ENCODE data around the gene SCGB1D1. TPM values are rescaled to one million over a fixed set of nuclear protein-coding genes. Genes with fewer than 3 reads are reported as not detected.
"Not testable (repeated sequence)": the region's sequence is repeated elsewhere in the genome, so short reads cannot be mapped to it uniquely, and the experiment has no call there.

The SCGB1D1 gene
- total RNA-seq, 2 donors from 2014 or later = not detected

DNA sequence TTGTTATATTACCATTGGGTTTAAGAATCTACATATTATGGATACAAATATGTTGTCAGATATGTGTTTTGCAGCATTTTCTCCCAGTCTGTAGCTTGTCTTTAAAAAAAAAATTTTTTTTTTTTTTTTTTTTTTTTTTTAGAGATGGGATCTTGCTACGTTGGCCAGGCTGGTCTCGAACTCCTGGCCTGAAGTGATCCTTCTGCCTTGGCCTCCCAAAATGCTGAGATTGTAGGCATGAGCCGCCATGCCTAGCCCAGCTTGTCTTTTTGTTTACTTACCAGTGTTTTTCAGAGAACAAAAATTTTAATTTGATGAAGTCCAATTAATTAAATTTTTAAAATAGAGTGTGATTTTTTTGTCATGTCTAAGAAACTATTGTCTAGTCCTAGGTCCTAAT lies 36.4 kb upstream of the SCGB1D1 start:
- intact Hi-C loops (cut with DNase I) = no loop called here
- ATAC-seq = no peak
- no peak for DNase-seq

DNA sequence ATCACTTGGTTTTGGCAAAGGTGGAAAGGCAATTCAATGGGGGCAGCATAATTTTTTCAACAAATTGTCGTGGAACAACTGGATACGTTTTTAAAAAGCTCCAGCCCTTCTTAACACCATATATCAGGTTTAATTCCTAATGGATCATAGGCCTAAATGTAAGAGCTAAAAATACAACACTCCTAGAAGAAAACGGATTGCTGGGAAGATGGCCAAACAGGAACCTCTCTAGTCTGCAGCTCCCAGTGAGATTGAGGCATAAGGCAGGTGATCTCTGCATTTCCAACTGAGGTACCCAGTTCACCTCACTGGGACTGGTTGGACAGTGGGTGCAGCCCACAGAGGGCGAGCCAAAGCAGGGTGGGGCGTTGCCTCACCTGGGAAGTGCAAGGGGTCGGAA lies 32.4 kb upstream of the SCGB1D1 start:
- ATAC-seq = no peak
- intact Hi-C loops (cut with DNase I) = no loop called here
- DNase-seq = no peak

DNA sequence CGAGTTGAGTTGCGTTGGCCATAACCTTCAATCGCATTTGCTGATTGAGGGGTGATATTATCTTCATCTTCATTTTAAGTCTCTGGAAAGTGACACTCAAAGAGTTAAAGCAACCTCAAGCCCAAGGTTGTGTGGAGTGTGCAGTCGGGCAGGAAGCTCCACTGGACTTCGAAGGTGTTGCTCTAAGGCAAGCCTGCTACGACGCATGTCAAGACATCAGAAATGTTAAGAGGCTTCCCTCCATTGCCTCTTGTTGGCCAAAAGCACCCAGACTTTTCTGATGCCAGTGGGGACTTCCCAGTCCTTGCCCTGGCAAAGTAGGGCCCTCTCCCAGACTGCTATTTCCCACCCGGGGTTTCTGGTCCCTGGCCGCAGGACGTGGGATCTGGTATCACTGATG lies 23.6 kb upstream of the SCGB1D1 start:
- ATAC-seq = no peak
- intact Hi-C loops (cut with DNase I) = no loop called here
- DNase-seq = no peak

DNA sequence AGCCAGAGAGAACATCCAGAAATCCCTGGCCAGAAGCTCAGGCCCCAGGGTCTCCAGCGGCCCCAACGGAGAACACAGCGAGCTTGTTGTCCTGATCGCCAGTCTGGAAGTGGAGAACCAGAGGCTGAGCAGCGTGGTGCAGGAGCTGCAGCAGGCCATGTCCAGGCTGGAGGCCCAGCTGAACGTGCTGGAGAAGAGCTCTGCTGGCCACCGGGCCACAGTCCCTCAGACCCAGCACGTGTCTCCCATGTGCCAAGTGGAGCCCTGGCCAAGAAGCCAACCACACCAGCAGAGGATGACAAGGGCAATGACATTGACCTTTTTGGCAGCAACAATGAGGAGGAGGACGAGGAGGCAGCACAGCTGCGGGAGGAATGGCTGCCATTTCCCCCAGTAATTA lies 20.6 kb upstream of the SCGB1D1 start:
- DNase-seq (no peak), ATAC-seq (peak; percentile 76 to 78)

DNA sequence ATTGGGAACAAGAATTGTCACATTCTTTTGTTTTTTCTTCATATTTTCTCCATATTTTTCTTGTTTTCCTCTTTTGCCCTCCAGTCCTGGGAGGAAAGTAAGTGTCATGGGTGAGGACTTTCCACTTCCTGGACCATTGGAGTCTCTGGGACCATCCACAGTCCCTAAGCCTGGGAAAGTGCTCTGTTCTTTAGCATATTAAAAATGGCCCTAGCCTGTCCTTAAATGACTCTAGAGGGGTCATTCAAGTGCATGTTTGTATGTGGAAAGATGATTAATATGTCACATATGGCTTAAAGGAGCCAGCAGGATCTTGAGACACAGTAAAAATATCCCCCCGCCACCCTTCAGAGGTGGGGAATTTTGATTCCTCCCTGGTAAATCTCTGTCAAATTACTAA lies 20.1 kb upstream of the SCGB1D1 start:
- DNase-seq (no peak), ATAC-seq (peak; percentile 47 to 70)
- intact Hi-C loops (cut with DNase I) = loop anchor here in 1 of 2 donors (5.0 kb wide), 1 partner anchor 142 kb away; no protein-coding TSS in a partner anchor

More for the DNA sequence above, 20.6 kb upstream of the SCGB1D1 start:
- intact Hi-C loops (cut with DNase I) = no loop called here

DNA sequence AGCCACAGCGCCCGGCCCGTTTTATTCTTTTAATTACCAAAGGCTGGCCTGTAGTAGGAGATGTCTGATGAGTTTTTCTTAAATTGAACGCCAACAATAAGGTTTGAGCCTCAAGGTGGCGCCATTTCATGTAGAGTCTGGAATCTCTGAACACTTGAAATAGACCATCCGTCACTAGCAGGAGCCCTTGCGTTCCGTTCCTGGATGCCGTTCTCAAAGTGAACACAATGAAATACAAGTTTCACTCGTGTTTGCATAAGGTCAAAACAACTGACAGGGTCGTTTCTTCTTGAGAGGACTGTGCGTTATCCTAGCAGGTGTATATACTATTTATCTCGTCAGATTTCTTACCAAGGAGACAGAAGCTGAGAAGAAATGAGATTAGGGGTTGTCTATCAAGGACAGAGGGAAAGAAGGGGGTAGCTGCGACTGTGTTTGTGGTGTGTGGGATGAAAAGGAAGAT lies 18.7 kb upstream of the SCGB1D1 start:
- ATAC-seq (peak; percentile 67 to 76), DNase-seq (peak; percentile 78)
- intact Hi-C loops (cut with DNase I) = loop anchor here in 1 of 2 donors (5.0 kb wide), 1 partner anchor 141 kb away; no protein-coding TSS in a partner anchor

DNA sequence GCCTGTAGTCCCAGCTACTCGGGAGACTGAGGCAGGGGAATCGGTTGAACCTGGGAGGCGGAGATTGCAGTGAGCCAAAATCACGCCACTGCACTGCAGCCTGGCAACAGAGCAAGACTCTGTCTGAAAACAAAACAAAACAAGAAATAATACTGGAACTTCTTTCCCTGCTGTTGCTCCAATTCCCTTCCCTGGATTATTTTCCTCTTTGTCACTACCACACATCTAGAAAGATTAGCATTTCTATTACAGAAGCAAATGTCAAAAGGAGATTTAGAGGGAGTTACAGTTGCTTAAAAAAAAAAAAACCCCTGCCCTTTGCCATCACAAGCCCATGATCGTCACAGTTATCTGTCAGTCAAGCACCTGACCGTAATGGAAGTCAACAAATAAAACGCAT lies 17.7 kb upstream of the SCGB1D1 start:
- ATAC-seq (no peak), DNase-seq (no peak)
- intact Hi-C loops (cut with DNase I) = loop anchor here in 1 of 2 donors (5.0 kb wide), 1 partner anchor 140 kb away; no protein-coding TSS in a partner anchor

DNA sequence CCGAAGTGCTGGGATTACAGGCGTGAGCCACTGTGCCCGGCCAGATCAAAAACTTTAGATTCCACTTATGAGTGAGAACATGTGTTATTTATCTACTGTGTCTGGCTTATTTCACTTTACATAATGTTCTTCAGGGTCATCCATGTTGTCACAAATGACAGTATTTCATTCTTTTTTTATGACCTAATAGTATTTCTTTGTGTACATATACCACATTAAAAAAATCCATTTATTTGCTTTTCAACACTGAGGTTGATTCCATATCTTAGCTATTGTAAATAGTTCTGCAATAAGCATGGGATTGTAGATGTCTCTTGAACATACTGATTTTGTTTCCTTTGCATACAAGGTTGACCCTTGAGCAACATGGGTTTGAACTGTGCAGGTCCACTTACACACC lies 13.2 kb upstream of the SCGB1D1 start:
- ATAC-seq (no peak), DNase-seq (no peak)
- intact Hi-C loops (cut with DNase I) = no loop called here

DNA sequence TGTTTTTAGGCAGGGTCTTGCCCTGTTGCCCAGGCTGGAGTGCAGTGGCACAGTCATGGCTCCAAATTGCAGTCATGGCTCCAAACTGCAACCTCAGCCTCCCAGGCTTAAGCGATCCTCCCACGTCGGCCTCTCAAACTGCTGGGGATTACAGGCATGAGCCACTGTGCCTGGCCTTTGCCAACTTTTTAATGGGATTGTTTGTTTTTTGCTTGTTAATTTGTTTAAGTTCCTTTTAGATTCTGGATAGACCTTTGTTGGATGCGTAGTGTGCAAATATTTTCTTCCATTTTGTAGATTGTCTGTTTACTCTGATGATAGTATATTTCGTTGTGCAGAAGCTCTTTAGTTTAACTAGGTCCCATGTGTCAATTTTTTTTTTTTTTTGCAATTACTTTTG lies 10.0 kb upstream of the SCGB1D1 start:
- no peak for DNase-seq
- intact Hi-C loops (cut with DNase I) = no loop called here
- ATAC-seq = no peak

DNA sequence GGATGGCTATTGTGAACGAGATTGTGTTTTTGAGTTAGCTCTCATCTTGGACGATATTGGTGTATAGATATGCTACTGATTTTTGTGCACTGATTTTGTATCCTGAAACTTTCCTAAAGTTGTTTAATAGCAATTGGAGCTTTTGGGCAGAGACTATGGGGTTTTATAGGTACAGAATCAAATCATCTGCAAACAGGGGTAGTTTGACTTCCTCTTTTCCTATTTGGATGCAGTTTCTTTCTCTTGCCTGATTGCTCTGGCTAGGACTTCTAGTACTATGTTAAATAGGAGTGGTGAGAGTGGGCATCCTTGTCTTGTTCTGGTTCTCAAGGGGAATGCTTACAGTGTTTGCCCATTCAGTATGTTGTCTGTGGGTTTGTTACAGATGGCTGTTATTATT lies 8.9 kb upstream of the SCGB1D1 start:
- no peak for DNase-seq
- intact Hi-C loops (cut with DNase I) = no loop called here
- no peak for ATAC-seq

DNA sequence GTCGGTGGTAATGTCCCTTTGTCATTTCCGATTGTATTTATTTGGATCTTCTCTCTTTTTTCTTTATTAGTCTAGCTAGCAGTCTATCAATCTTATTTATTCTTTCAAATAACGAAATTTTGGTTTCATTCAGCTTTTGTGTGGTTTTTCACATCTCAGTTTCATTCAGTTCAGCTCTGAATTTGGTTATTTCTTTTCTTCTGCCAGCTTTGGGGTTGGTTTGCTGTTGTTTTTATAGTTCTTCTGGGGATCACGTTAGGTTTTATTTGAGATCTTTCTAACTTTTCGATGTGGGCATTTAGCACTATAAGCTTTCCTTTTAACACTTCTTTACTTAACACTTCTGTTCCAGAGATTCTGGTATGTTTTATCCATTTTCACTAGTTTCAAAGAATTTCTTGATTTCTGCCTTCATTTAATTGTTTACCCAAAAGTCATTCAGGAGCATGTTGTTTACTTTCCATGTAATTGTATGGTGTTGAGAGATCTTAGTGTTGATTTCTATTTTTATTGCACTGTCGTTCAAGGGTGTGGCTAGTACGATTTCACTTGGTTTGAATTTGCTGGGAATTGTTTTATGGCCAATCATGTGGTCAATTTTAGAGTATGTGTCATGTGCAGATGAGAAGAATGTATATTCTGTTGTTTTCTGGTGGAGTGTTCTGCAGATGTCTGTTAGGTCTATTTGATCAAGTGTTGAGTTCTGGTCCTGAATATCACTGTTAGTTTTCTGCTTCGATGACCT lies 7.7 kb upstream of the SCGB1D1 start:
- ATAC-seq = no peak
- DNase-seq = no peak
- intact Hi-C loops (cut with DNase I) = no loop called here

DNA sequence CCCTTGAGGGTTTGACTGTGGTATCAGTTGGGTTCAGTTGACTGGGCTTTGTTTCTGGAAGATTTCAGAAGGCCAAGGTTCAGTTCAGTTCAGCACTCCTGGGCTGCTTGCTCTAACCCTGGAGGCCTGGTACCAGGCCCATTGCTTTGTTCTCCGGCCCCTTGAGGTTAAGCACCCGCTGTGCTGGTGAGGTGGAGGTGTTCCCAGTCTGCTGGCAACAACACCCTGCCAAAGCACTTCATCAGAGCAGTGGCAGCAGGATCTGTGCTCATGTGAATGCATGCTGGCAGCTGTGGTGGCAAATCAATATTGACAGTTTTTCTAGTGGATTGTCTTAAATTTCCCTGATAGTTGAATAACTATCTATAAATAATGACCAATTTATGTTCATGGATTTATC lies 3.8 kb upstream of the SCGB1D1 start:
- ATAC-seq (no peak), DNase-seq (no peak)
- intact Hi-C loops (cut with DNase I) = no loop called here

DNA sequence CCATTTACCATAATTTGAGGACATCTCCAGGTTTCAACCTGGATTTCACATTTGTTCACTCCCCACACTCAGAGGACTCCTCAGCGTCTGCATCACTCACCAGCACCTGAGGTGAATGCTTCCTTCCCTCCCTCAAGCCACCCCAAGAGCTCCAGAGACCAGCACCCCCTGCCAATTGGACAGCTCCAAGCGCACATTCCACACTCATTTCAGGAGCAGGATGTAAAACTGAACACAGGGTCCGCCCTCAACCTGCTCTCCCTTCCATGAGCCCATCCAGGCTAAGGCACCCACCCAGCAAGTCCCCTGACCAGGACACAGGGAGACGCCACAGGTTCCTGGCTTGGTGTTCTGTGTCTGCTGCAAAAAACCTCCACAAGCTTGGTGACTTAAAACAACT lies 3.9 kb downstream of the SCGB1D1 start:
- ATAC-seq (no peak), DNase-seq (no peak)
- intact Hi-C loops (cut with DNase I) = no loop called here

DNA sequence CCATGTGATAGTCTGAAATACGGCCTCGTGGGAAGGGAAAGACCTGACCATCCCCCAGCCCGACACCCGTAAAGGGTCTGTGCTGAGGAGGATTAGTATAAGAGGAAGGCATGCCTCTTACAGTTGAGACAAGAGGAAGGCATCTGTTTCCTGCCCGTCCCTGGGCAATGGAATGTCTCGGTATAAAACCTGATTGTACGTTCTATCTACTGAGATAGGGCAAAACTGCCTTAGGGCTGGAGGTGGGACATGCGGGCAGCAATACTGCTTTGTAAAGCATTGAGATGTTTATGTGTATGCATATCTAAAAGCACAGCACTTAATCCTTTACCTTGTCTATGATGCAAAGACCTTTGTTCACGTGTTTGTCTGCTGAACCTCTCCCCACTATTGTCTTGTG lies 5.0 kb downstream of the SCGB1D1 start:
- intact Hi-C loops (cut with DNase I); DNase-seq; ATAC-seq: not testable (repeated sequence)

DNA sequence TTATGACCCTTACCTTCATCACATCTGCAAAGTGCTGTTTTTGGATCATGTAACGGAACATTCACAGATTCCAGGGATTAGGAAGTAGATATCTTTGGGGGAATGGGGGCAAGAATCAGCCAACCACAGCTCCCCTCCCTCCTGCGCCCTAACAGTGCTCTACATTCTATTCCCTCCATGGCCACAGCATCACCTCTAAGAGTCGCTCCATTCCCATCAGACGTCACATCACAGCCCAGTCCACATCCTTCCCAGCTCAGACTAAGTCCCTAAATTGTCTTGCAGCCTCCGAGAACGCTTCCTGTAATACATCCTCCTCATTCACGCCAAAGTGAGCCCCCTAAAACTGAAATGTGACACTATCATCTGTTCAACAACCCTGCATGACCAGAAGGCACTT lies 5.9 kb downstream of the SCGB1D1 start:
- DNase-seq = no peak
- no peak for ATAC-seq
- intact Hi-C loops (cut with DNase I) = no loop called here

DNA sequence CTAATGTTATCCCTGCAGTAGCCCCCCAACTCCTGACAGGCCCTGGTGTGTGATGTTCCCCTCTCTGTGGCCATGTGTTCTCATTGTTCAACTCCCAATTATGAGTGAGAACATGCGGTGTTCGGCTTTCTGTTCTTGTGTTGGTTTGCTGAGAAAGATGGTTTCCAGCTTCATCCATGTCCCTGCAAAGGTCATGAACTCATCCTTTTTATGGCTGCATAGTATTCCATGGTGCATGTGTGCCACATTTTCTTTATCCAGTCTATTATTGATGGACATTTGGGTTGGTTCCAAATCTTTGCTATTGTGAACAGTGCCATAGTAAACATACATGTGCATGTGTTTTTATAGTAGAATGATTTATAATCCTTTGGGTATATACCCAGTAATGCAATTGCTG lies 7.4 kb downstream of the SCGB1D1 start:
- intact Hi-C loops (cut with DNase I); DNase-seq; ATAC-seq: not testable (repeated sequence)

DNA sequence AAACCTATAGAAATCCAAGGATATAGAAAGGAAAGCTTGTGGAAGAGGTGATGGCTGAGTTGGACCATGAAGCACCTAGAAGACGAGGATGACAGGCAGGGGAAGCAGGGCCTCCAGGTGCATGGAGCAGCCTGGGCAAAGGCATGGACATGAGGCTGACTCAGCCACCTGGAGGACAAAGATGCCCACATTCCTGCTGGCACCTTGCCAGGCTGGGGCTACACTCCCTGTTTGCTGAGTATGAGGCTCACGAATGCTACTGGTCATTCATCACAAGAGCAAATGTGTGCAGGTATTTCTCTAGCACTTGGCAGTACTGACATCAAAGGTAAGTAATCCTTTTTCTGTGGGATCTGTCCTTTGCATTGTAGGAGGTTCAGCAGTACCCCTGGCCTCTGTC lies 11.4 kb downstream of the SCGB1D1 start:
- intact Hi-C loops (cut with DNase I) = no loop called here
- no peak for ATAC-seq

DNA sequence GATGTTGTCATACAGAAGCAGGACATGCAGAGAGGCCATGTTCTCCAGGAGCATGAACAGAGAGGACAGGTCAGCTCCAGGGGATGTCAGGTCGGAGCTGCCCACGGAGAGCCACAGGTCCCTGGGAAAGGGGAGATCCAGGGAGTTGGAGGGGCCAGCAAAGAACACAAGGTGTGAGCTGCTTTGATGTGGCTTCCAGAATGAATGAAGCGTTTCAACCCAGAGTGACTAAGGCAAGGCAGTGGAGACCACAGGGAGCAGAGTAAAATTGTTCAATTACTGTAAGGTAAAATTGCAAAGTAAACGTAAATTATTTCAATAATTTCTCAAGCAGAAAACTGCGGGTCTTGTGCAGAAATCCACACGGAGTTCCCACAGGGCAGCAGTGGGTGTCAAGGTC lies 12.9 kb downstream of the SCGB1D1 start:
- ATAC-seq (no peak), DNase-seq (no peak)
- intact Hi-C loops (cut with DNase I) = no loop called here

More for the DNA sequence above, 11.4 kb downstream of the SCGB1D1 start:
- DNase-seq = no peak

DNA sequence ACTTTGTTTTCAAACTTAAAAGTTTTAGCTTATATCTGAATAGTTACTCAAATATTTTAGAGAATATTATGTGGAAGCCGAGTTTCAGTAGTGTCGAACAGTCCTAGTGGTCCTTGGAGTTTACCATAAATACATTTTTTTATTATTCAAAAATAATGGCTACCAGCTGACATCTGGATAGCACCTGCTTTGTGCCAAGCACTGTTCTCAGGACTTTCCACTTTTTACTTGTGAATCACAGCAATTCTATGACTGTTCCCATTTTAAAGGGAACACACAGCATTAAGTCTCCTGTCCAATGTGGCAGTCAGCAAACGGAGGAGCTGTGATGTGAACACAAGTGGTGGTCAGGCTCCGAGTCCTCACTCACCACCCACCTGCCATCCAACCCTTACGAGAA lies 14.4 kb downstream of the SCGB1D1 start:
- ATAC-seq (no peak), DNase-seq (no peak)
- intact Hi-C loops (cut with DNase I) = no loop called here

DNA sequence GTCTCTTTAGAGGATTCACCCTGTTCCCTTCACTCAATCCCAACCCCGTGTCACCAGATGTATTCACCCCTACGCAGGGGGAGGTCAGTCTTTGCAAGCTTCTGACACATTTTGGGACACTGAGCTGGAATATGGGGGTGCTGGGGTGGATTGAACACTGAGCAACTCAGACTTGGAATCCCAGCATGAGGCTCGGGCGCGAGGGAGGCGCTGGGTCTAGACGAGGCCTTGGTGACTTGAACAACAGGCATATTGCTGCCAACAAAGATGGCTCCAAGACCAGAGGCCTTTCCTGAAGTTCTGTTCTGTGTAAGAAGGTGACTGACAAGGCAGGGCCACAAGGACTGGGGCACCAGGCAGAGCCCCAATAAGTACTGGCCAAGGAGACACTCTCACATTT lies 15.4 kb downstream of the SCGB1D1 start:
- no peak for DNase-seq
- intact Hi-C loops (cut with DNase I) = no loop called here
- ATAC-seq = no peak

Data from left cardiac atrium (tissue), 4 donors.